Muscle of leg (tissue), 11 donors: Measurements from ENCODE around the gene AIP. TPM values are rescaled to one million over a fixed set of nuclear protein-coding genes. Genes with fewer than 3 reads are reported as not detected.

Experiments used
- DNase-seq: peaks from one replicate; pipeline ENCODE4 v3.0.0; 2013
- H3K27ac ChIP-seq: one replicate; pipeline ENCODE4 v1.5.1; 2013; ENCODE audit warnings: mild to moderate bottlenecking, low read length, control low read depth
- H3K27me3 ChIP-seq: one replicate; pipeline ENCODE4 v1.6.1; 2013; ENCODE audit warnings: low read length; ENCODE audit not compliant: control insufficient read depth, insufficient read depth
- H3K36me3 ChIP-seq: one replicate; pipeline ENCODE4 v1.6.1; 2013; ENCODE audit warnings: low read length; ENCODE audit not compliant: control insufficient read depth, insufficient read depth
- H3K4me1 ChIP-seq: one replicate; pipeline ENCODE4 v1.6.1; 2013; ENCODE audit warnings: low read length; ENCODE audit not compliant: control insufficient read depth, insufficient read depth
- H3K4me3 ChIP-seq: one replicate; pipeline ENCODE4 v1.5.1; 2013; ENCODE audit warnings: low read length, control low read depth
- H3K9me3 ChIP-seq: replicated peaks from 2 replicates; pipeline ENCODE4 v1.6.1; 2013; ENCODE audit warnings: low read depth, low read length; ENCODE audit not compliant: control insufficient read depth
- WGBS: methylation state at CpG from one replicate; pipeline ENCODE4 v1.1.5; 2013; ENCODE audit warnings: missing lambda C conversion rate; ENCODE audit not compliant: insufficient coverage; 5-methylcytosine and 5-hydroxymethylcytosine counted together
- polyA plus RNA-seq, 8 donors: library from polyadenylated mRNA; unstranded; fragments of 120-200 nt; gene quantifications; one replicate each; pipeline versions ENCODE4 v1.2.1 to v1.2.3, GENCODE V29; 2013; ENCODE audit warnings: inconsistent platforms in 1 of 8, low replicate concordance in 1 of 8; ENCODE audit not compliant: insufficient read length in 8 of 8, insufficient read depth in 1 of 8
- total RNA-seq: library from RNA; stranded (reverse); fragments of 120-200 nt; gene quantifications from one replicate; pipeline ENCODE4 v1.2.4, GENCODE V29; 2013

Gene AIP
- total and polyA plus RNA-seq, 9 donors = 41.2 to 60.3 (median 52.8) TPM

DNA sequence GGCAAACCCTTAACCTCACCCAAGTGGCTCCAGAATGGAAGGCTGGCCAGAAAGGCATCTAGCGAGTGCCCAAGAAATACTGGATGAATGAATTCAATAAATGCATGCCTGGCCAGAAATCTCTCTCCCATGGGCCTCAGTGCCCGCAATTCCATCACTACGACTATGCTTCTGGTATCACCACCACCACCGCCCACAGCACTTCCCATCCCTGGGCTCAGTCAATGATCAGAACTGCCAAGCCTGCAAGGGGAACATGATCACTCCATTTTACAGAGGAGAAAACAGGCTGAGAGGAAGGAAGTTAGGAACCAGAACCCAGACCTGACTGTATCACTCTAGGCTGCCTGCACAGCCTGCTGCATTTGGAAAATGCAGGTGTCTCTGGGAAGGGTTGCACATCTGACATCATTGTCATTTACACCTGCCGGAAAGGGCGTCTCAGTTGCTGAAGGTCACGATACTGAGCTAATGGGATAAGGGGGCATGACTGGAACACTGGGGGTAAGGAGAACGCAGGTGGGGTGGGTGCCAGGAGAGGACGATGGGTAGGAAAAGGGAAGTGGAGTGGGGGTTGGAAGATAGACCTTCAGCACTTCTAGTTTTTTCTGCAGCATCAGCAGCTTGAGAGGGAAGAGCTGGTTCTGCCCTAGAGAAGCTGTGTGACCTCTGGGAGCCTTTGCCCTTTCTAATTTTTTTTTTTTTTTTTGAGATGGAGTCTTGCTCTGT lies 33.5 kb upstream of the AIP start:
- Histone ChIP-seq H3K4me1 (peaks cover 12% of the 10 kb centered on the region), H3K27me3 (no peaks in the 10 kb centered on the region), H3K27ac (no peak overlapping the region), H3K36me3 (no peaks in the 10 kb centered on the region), H3K4me3 (no peak overlapping the region), H3K9me3 (no peaks in the 10 kb centered on the region)
- DNase-seq = no peak
- WGBS = 64% methylated on average over 5 of the region's 9 CpGs

DNA sequence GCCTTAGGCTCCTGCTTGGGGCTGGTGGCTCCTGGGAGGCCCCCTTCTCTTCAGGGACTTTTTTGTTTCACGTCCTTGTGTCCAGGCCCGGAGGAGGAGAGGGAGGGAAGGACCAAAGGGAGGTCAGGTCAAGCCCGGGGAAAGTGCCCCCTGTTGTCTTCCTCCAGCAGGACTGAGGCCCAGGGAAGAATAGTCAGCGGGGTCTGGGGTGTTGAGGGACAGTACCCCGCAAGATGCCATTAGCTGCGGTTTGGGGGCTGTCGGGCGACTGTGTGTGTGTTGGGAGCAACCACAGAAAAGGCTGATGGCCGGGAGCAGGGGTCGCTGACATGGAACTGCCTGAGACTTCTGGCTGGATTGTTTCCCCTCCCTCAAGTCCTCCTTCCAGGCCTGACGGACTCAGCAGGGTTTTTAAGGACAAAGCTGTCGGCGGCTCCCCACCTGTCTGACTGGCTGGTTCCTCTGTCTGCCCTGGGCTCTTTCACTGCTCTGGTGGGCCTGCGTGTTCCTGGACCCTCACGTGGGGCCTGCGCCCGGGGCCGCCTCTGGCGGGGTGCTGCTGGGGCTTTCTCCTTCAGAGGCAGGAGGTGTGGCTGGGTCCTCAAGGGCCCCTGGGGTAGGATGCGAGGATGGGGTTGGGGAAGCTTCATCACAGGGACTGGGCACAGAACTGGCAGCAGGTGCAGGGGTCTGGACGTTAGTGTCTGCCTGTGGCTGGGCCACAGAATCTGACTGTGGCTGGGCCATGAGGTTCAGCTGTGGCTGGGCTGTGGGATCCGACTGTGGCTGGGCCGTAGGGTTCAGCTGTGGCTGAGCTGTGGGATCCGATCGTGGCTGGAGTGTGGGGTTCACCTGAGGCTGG lies 31.8 kb upstream of the AIP start:
- Histone ChIP-seq H3K27me3 (peaks cover 2% of the 10 kb centered on the region), H3K4me1 (peaks cover 9% of the 10 kb centered on the region), H3K36me3 (no peaks in the 10 kb centered on the region), H3K9me3 (no peaks in the 10 kb centered on the region), H3K4me3 (no peak overlapping the region), H3K27ac (no peak overlapping the region)
- 82% methylated on average over 17 of the region's 25 CpGs for WGBS
- no peak for DNase-seq

DNA sequence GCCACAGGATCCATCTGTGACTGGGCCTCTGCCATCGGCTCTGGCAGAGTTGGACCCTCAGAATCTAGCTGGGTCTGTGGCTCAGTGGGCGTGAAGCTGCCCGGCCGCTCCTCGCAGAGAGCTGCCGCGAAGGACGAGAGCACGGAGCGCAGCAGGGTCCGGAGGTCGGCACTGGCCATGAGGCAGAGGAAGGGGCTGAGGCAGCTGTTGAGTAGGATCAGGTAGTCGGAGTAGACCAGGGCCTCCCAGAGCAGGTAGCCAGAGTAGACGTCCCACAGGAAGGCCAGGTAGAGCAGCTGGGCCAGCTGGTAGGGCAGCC lies 31.2 kb upstream of the AIP start:
- H3K36me3 ChIP-seq = no peaks in the 10 kb centered on the region
- no peak overlapping the region for H3K27ac ChIP-seq

DNA sequence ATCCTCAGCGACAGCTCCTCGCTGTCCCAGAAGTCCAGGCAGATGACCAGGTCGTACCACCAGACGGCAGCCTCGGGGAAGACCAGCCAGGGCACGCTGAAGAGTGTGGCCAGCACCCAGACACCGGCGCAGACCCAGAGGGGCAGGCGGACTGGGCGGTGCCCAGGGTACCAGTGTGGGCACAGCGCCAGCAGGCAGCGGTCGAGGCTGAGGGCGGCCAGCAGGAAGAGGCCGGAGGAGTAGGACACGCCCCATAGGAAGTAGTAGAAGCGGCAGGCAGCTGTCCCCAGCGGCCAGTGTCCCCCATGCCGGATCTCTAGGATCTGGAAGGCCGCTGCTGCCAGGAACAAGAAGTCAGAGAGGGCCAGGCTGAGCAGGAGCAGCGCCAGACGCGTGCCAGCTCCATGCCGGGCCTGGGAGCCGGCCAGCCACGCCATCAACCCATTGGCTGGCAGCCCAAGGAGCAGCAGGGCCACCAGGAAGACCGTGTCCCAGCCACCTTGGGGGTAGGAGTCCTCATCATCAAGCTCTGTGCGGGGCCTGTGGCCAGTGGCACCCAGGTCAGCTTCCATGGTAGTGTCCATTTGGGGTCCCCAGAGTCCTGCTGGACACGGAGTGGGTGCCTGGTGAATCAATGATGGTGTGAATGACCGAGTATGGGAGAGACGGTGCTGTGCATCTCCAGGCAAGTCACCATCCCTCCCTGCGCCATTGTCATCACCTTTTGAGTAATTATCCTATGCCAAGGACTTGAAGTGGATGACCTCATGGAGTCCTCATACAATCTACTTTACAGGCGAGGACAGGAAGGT lies 30.5 kb upstream of the AIP start, which contains the start of gene GPR152:
Gene GPR152, minus strand, starts transcription at position 589 of the 812 bp plus-strand sequence. Its CDS starts 5 bp downstream, at position 584.
- Histone ChIP-seq H3K27me3 (peaks cover 4% of the 10 kb centered on the region), H3K4me1 (peaks cover 9% of the 10 kb centered on the region), H3K9me3 (no peaks in the 10 kb centered on the region), H3K27ac (no peak within 1 kb of the TSS), H3K4me3 (no peak within 1 kb of the TSS), H3K36me3 (no peaks in the 10 kb centered on the region)
- DNase-seq = no peak
- 76% methylated on average over 28 of the region's 33 CpGs for WGBS

More for the DNA sequence above, 31.2 kb upstream of the AIP start:
- Histone ChIP-seq H3K4me1 (peaks cover 9% of the 10 kb centered on the region), H3K4me3 (no peak overlapping the region), H3K27me3 (peaks cover 4% of the 10 kb centered on the region), H3K9me3 (no peaks in the 10 kb centered on the region)
- WGBS = 86% methylated on average over 14 of the region's 14 CpGs
- no peak for DNase-seq

DNA sequence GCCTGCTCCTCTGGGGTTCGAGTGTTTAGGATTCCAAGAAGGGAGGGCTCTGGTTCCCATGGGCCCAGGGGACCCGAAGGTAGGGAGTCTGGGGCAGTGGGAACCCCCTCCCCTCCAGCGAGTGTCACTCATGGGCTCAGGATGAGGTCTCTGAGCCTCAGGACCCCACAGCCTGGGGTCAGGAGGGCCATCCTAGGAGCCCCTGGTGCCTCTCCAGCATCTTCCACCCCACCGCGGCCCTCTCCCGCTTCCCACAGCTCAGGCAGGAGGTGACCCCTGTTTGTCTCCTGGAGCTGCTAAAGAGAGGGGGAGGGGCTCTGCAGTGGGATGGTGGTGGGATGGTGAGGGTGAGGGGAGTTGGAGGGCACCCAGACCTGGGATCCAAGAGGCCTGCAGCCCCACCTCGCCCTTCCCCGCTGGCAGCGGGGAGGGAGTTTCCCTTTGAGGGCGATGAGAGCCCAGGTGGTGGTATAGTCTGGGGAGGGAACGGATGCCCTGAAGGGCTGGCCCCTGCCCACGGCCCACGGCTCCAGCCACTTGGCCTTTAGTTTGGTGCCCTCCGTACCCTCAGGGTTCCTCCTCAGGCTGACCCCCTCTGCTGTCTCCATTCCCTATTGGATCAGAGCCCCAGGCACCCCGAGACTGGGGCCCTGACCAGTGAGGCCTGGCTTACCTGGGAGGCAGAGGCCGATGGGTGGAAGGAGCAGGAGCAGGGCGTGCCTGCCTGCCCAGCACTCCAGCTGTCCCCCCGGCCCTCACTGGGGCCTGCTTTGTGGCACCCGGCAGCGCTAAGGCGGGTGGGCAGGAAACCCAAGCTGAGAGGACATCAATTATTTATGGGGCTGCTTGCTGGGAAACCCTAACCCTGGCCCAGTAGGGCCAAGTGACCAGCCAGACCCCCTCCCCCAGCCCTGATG lies 28.8 kb upstream of the AIP start:
- no peaks in the 10 kb centered on the region for H3K9me3 ChIP-seq
- WGBS = 82% methylated on average over 13 of the region's 21 CpGs

DNA sequence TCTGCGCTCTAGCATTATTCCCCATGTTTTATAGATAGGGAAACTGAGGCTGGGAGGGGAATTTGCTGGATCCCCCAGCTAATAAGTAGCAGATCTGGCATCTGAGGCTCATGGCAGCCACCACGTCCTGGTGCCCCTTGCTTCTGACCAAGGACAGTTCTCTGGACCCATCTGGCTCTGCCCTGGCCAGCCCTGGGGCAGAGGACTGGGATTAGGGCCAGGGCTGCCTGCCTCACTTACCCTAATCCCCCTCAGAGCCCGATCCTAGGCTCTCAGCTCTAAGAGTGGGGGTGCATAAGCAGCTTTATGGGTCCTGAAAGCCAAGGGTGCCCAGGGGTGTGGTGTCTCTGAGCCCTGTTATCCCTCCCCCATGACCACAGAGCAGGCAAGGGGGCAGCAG lies 27.8 kb upstream of the AIP start, which contains the start of gene CABP4:
Gene CABP4, plus strand, starts transcription at position 301 of the 400 bp plus-strand sequence. Its CDS starts 70 bp downstream, at position 371.
- H3K4me3 ChIP-seq = no peak within 1 kb of the TSS
- WGBS = no CpG with 5 or more reads among the region's 3 CpGs

More for the DNA sequence above, 28.8 kb upstream of the AIP start:
- no peak for DNase-seq
- H3K27ac ChIP-seq = no peak overlapping the region
- H3K27me3 ChIP-seq = peaks cover 4% of the 10 kb centered on the region
- no peaks in the 10 kb centered on the region for H3K36me3 ChIP-seq
- no peak overlapping the region for H3K4me3 ChIP-seq
- H3K4me1 ChIP-seq = peaks cover 9% of the 10 kb centered on the region

DNA sequence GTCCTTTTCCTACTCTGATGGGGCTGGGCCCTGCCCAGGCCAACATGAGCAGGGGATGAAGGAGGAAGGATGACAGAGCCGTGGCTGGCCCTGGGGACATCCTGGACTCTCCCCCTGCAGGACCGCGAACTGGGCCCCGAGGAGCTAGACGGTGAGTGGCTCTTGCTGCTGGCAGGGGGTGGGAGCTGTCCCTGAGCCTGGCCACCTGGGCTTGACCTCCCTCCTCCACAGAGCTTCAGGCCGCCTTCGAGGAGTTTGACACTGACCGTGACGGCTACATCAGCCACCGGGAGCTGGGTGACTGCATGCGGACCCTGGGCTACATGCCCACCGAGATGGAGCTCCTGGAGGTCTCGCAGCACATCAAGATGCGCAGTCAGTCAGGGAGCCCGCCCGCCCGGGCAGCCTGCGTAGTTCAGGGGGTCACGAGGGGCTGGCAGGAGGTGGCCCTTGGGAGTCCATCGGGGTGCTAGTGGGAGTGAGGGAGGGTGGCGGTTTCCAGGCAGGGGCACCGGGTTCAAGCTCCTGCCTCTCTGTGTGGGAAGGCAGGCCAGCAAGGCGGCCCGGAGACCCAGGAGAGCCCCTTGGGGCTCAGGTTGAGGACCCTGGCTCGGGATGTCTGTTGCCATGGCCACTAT lies 26.6 kb upstream of the AIP start:
- no peak overlapping the region for H3K4me3 ChIP-seq
- peaks cover 9% of the 10 kb centered on the region for H3K4me1 ChIP-seq
- peaks cover 4% of the 10 kb centered on the region for H3K27me3 ChIP-seq
- no peaks in the 10 kb centered on the region for H3K9me3 ChIP-seq
- WGBS = 81% methylated on average over 18 of the region's 25 CpGs
- H3K36me3 ChIP-seq = no peaks in the 10 kb centered on the region
- no peak overlapping the region for H3K27ac ChIP-seq
- DNase-seq = no peak

More for the DNA sequence above, 27.8 kb upstream of the AIP start, which contains the start of gene CABP4:
- no peaks in the 10 kb centered on the region for H3K9me3 ChIP-seq
- H3K36me3 ChIP-seq = no peaks in the 10 kb centered on the region
- no peak for DNase-seq
- H3K27ac ChIP-seq = no peak within 1 kb of the TSS
- H3K4me1 ChIP-seq = peaks cover 9% of the 10 kb centered on the region
- peaks cover 4% of the 10 kb centered on the region for H3K27me3 ChIP-seq

DNA sequence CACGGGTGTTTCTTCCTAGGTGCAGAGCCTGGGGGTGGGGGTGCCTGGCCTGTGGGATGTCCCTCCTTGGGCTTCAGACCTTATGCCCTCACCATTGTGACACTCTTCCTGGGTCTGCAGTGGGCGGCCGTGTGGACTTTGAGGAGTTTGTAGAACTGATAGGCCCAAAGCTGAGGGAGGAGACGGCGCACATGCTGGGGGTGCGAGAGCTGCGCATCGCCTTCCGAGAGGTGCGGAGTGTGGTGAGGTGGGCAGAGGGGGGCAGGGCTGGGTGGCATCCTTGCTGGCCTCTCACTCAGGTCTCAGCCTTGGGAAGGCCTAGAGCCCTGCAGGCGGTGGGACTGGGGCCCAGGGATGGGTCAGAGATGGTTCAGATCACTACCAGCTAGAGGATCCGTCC lies 25.4 kb upstream of the AIP start:
- no peak for DNase-seq

DNA sequence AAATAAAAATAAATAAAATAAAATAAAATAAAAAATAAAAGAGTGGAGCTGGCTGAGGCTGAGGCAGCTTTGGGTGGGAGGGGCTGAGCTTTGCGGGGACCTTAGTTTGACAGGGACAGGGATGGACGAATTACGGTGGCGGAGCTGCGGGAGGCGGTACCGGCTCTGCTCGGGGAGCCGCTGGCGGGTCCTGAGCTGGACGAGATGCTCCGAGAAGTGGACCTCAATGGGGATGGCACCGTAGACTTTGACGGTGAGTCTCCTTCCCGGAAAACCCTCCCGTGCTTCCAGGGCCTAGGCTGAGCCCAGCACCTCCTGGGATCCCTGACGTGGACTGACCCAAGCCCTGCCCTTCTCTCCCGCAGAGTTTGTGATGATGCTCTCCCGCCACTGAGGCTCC lies 24.6 kb upstream of the AIP start:
- Histone ChIP-seq H3K27ac (no peak overlapping the region), H3K36me3 (no peaks in the 10 kb centered on the region), H3K4me3 (no peak overlapping the region), H3K4me1 (no peaks in the 10 kb centered on the region), H3K9me3 (no peaks in the 10 kb centered on the region), H3K27me3 (peaks cover 4% of the 10 kb centered on the region)
- 77% methylated on average over 16 of the region's 19 CpGs for WGBS
- DNase-seq = no peak

More for the DNA sequence above, 25.4 kb upstream of the AIP start:
- WGBS = 95% methylated on average over 11 of the region's 12 CpGs
- Histone ChIP-seq H3K36me3 (no peaks in the 10 kb centered on the region), H3K27me3 (peaks cover 4% of the 10 kb centered on the region), H3K27ac (no peak overlapping the region), H3K4me1 (peaks cover 2% of the 10 kb centered on the region), H3K4me3 (no peak overlapping the region), H3K9me3 (no peaks in the 10 kb centered on the region)
